Thymus (tissue), 11 donors: ENCODE data around the gene CDHR3. TPM values are rescaled to one million over a fixed set of nuclear protein-coding genes. Genes with fewer than 3 reads are reported as not detected.

ENCODE experiments used
- DNase-seq, 9 donors: peaks; one replicate each; pipeline ENCODE4 v3.0.0-alpha.2; 2013; ENCODE audit warnings: low spot score in 9 of 9, low read depth in 6 of 9, missing footprints in 1 of 9
- H3K27ac ChIP-seq, 2 donors: one replicate each; pipeline ENCODE4 v1.5.1; 2013; ENCODE audit warnings: control low read depth in 1 of 2, low read depth in 1 of 2, low read length in 1 of 2, mild to moderate bottlenecking in 1 of 2, moderate library complexity in 1 of 2
- H3K27me3 ChIP-seq, 2 donors: one replicate each; pipeline ENCODE4 v1.5.1; 2013; ENCODE audit warnings: low read length in 1 of 2; ENCODE audit not compliant: control insufficient read depth in 2 of 2, insufficient read depth in 1 of 2
- H3K36me3 ChIP-seq, 2 donors: one replicate each; pipeline ENCODE4 v1.5.1; 2013; ENCODE audit warnings: low read length in 1 of 2, mild to moderate bottlenecking in 1 of 2, moderate library complexity in 1 of 2; ENCODE audit not compliant: control insufficient read depth in 2 of 2, insufficient read depth in 2 of 2
- H3K4me1 ChIP-seq, 2 donors: one replicate each; pipeline ENCODE4 v1.5.1; 2013; ENCODE audit warnings: low read length in 2 of 2; ENCODE audit not compliant: control insufficient read depth in 2 of 2, insufficient read depth in 2 of 2
- H3K4me3 ChIP-seq, 2 donors: one replicate each; pipeline ENCODE4 v1.5.1; 2013; ENCODE audit warnings: low read length in 2 of 2, control low read depth in 1 of 2, mild to moderate bottlenecking in 1 of 2
- H3K9me3 ChIP-seq, 2 donors: one replicate each; pipeline ENCODE4 v1.5.1; 2013; ENCODE audit warnings: low read length in 1 of 2, mild to moderate bottlenecking in 1 of 2; ENCODE audit not compliant: control insufficient read depth in 2 of 2, insufficient read depth in 1 of 2
- WGBS: extraction: QIAGEN DNeasy Blood & Tissue Kit; methylation state at CpG from one replicate; pipeline ENCODE4 v1.1.7; 2013; 5-methylcytosine and 5-hydroxymethylcytosine counted together
- polyA plus RNA-seq: library from polyadenylated mRNA; stranded (reverse); fragments of 200-250 nt; gene quantifications from one replicate; pipeline ENCODE4 v1.2.3, GENCODE V29; 2013
- total RNA-seq: library from RNA; stranded (reverse); fragments of 120-200 nt; gene quantifications from one replicate; pipeline ENCODE4 v1.2.4, GENCODE V29; 2013
- donor health status: healthy.

Gene CDHR3
- total and polyA plus RNA-seq, 2 donors: 2.2 TPM

GRCh38 chr7:106012935-106013439, 49.9 kb downstream of the CDHR3 start:
- Histone ChIP-seq H3K4me1 (peaks cover 8 to 39% of the 10 kb centered on the region in 2 donors), H3K27me3 (peaks cover 0 to 3% of the 10 kb centered on the region in 2 donors), H3K9me3 (peaks cover 0 to 13% of the 10 kb centered on the region in 2 donors), H3K27ac (no peak overlapping the region), H3K36me3 (no peaks in the 10 kb centered on the region), H3K4me3 (no peak overlapping the region)
- 98% methylated on average over 8 of the region's 8 CpGs for whole genome bisulfite sequencing
- no peak for DNase-seq

- peaks cover 0 to 30% of the 10 kb centered on the region in 2 donors for H3K4me1 ChIP-seq
- no peak for DNase-seq
- H3K27me3 ChIP-seq: peaks cover 13 to 15% of the 10 kb centered on the region in 2 donors
- no peak overlapping the region for H3K27ac ChIP-seq
- H3K4me3 ChIP-seq: no peak overlapping the region
- no peaks in the 10 kb centered on the region for H3K9me3 ChIP-seq
- H3K36me3 ChIP-seq: no peaks in the 10 kb centered on the region
- 86% methylated on average over 11 of the region's 11 CpGs for WGBS
Measured at GRCh38 chr7:106015381-106016218, 52.5 kb downstream of the CDHR3 start.

GRCh38 chr7:106016331-106016730, 53.3 kb downstream of the CDHR3 start:
- DNase-seq: no peak
- peaks cover 0 to 34% of the 10 kb centered on the region in 2 donors for H3K4me1 ChIP-seq
- 94% methylated on average over 3 of the region's 3 CpGs for WGBS

GRCh38 chr7:106017657-106018056, 54.6 kb downstream of the CDHR3 start:
- DNase-seq: no peak
- H3K4me3 ChIP-seq: no peak overlapping the region
- peaks cover 6 to 43% of the 10 kb centered on the region in 2 donors for H3K4me1 ChIP-seq
- H3K36me3 ChIP-seq: no peaks in the 10 kb centered on the region
- WGBS: 96% methylated on average over 4 of the region's 4 CpGs
- no peak overlapping the region for H3K27ac ChIP-seq
- peaks cover 17 to 20% of the 10 kb centered on the region in 2 donors for H3K27me3 ChIP-seq
- H3K9me3 ChIP-seq: no peaks in the 10 kb centered on the region

More at GRCh38 chr7:106016331-106016730, 53.3 kb downstream of the CDHR3 start:
- no peak overlapping the region for H3K4me3 ChIP-seq
- H3K36me3 ChIP-seq: no peaks in the 10 kb centered on the region
- no peaks in the 10 kb centered on the region for H3K9me3 ChIP-seq
- peak overlapping the region in 1 of 2 donors; percentile 13 for H3K27ac ChIP-seq
- peaks cover 17 to 20% of the 10 kb centered on the region in 2 donors for H3K27me3 ChIP-seq

GRCh38 chr7:106018566-106019469, 55.8 kb downstream of the CDHR3 start:
- no peaks in the 10 kb centered on the region for H3K9me3 ChIP-seq
- 84% methylated on average over 14 of the region's 14 CpGs for WGBS

GRCh38 chr7:106019470-106019820, 56.4 kb downstream of the CDHR3 start:
- 95% methylated on average over 2 of the region's 2 CpGs for WGBS
- DNase-seq: no peak
- no peak overlapping the region for H3K4me3 ChIP-seq
- peaks cover 18 to 31% of the 10 kb centered on the region in 2 donors for H3K27me3 ChIP-seq
- peaks cover 13 to 56% of the 10 kb centered on the region in 2 donors for H3K4me1 ChIP-seq
- no peak overlapping the region for H3K27ac ChIP-seq
- no peaks in the 10 kb centered on the region for H3K9me3 ChIP-seq
- H3K36me3 ChIP-seq: no peaks in the 10 kb centered on the region

More at GRCh38 chr7:106018566-106019469, 55.8 kb downstream of the CDHR3 start:
- Histone ChIP-seq H3K36me3 (no peaks in the 10 kb centered on the region), H3K27me3 (peaks cover 17 to 25% of the 10 kb centered on the region in 2 donors), H3K27ac (no peak overlapping the region), H3K4me1 (peaks cover 13 to 54% of the 10 kb centered on the region in 2 donors), H3K4me3 (no peak overlapping the region)
- DNase-seq: no peak

GRCh38 chr7:106021151-106022067, 58.3 kb downstream of the CDHR3 start:
- H3K27ac ChIP-seq: peak overlapping the region; percentile 67 to 77
- 93% methylated on average over 11 of the region's 11 CpGs for WGBS
- peaks cover 23 to 36% of the 10 kb centered on the region in 2 donors for H3K27me3 ChIP-seq

GRCh38 chr7:106022193-106022821, 59.2 kb downstream of the CDHR3 start:
- Histone ChIP-seq H3K4me1 (peaks cover 13 to 44% of the 10 kb centered on the region in 2 donors), H3K4me3 (no peak overlapping the region), H3K27me3 (peaks cover 26 to 40% of the 10 kb centered on the region in 2 donors), H3K9me3 (no peaks in the 10 kb centered on the region), H3K27ac (peak overlapping the region; percentile 77 to 84), H3K36me3 (no peaks in the 10 kb centered on the region)
- WGBS: 11% methylated on average over 8 of the region's 8 CpGs
- DNase-seq: peak; percentile 42 to 89 (median 67)

More at GRCh38 chr7:106021151-106022067, 58.3 kb downstream of the CDHR3 start:
- no peaks in the 10 kb centered on the region for H3K9me3 ChIP-seq
- no peak overlapping the region for H3K4me3 ChIP-seq
- H3K4me1 ChIP-seq: peaks cover 13 to 44% of the 10 kb centered on the region in 2 donors
- no peaks in the 10 kb centered on the region for H3K36me3 ChIP-seq
- no peak for DNase-seq
